ENCODE results near the gene HYLS1. TPM values are rescaled to one million over a fixed set of nuclear protein-coding genes. Genes with fewer than 3 reads are reported as not detected.

The HYLS1 gene
- total RNA-seq, 2 donors from 2014 or later = 0.33 to 1.3 TPM

DNA sequence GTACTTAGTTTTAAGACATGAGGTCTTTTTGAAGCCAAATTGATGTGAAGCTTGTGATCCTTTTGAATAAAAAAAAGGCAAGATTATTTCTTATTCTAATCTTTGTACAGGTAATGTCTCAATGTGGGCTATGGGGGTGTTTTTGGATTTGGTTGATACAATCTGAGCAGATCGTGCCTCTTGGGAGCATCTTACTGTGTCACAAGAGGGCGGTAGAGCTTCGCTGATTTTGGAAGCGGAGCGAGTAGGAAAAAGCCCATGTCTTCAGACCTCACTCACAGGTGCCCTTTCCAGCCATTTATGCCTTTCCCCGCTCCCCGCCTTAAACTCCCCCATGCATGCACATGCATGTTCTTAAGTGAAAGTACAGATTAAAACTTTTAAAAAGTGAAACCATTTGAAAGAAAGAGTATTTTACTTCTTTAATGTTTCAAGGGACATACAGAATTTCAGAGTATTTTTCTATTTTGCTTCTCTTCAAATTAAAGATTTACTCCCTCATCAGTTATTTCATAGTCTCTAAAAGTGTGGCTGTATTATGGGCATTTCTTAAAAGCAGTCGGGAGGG lies 35.6 kb downstream of the HYLS1 start:
- H3K36me3 ChIP-seq (replicated peaks in 1 of 2; ENCODE audit: insufficient read depth in 1 of 2, low read depth in 2 of 2) = no peaks in the 10 kb centered on the region
- no peak for TF ChIP-seq POLR2A (IDR thresholded peaks at IDR 0.05)
- TF ChIP-seq, protein P1, sequence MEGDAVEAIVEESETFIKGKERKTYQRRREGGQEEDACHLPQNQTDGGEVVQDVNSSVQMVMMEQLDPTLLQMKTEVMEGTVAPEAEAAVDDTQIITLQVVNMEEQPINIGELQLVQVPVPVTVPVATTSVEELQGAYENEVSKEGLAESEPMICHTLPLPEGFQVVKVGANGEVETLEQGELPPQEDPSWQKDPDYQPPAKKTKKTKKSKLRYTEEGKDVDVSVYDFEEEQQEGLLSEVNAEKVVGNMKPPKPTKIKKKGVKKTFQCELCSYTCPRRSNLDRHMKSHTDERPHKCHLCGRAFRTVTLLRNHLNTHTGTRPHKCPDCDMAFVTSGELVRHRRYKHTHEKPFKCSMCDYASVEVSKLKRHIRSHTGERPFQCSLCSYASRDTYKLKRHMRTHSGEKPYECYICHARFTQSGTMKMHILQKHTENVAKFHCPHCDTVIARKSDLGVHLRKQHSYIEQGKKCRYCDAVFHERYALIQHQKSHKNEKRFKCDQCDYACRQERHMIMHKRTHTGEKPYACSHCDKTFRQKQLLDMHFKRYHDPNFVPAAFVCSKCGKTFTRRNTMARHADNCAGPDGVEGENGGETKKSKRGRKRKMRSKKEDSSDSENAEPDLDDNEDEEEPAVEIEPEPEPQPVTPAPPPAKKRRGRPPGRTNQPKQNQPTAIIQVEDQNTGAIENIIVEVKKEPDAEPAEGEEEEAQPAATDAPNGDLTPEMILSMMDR (IDR thresholded peaks at IDR 0.05) = peak; percentile 54 to 81 (median 72)
- intact Hi-C loops (cut with DNase I) = loop anchor here (5.0 to 10.0 kb wide), 2 partner anchors 122 to 269 kb away; no protein-coding TSS in a partner anchor
- WGBS, 2 donors = 3 to 4% methylated on average over 8 of the region's 8 CpGs
- H3K4me3 ChIP-seq = no peak overlapping the region
- peak; percentile 74 for ATAC-seq
- H3K9me3 ChIP-seq = no peaks in the 10 kb centered on the region
- DNase-seq = peak; percentile 66 to 77 (median 70)
- peaks cover 11% of the 10 kb centered on the region for H3K4me1 ChIP-seq
- peaks cover 0 to 7% of the 10 kb centered on the region in 2 donors for H3K27me3 ChIP-seq
- no peak overlapping the region for H3K27ac ChIP-seq

DNA sequence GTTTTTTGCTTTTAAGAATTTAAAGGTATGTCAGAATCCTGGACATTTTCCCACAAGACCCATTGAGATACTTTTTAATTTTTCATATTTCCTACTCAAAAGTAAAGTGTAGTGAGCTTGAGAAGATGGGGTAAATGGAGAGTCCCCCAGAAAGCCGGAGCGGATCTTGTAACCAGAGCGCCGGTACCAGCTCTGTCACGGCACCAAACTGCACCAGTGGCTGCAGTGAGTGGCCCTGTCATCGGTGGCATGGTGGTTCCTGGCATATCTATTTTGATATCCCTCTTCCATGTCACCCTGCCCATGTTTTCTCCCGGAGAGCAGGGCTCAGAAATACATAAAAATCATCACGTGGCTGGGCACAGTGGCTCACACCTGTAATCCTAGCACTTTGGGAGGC lies 36.2 kb downstream of the HYLS1 start:
- Histone ChIP-seq H3K9me3 (no peaks in the 10 kb centered on the region), H3K4me3 (no peak overlapping the region), H3K27ac (no peak overlapping the region), H3K36me3 (replicated peaks in 1 of 2; ENCODE audit: insufficient read depth in 1 of 2, low read depth in 2 of 2) (no peaks in the 10 kb centered on the region), H3K27me3 (peaks cover 0 to 1% of the 10 kb centered on the region in 2 donors), H3K4me1 (peaks cover 11% of the 10 kb centered on the region)
- TF ChIP-seq POLR2A (IDR thresholded peaks at IDR 0.05) = no peak
- TF ChIP-seq, protein P1 (IDR thresholded peaks at IDR 0.05) = no peak
- no peak for ATAC-seq
- DNase-seq = no peak
- intact Hi-C loops (cut with DNase I) = loop anchor here (5.0 to 10.0 kb wide), 2 partner anchors 121 to 269 kb away; no protein-coding TSS in a partner anchor
- 65 to 87% methylated on average over 8 of the region's 8 CpGs for WGBS, 2 donors

DNA sequence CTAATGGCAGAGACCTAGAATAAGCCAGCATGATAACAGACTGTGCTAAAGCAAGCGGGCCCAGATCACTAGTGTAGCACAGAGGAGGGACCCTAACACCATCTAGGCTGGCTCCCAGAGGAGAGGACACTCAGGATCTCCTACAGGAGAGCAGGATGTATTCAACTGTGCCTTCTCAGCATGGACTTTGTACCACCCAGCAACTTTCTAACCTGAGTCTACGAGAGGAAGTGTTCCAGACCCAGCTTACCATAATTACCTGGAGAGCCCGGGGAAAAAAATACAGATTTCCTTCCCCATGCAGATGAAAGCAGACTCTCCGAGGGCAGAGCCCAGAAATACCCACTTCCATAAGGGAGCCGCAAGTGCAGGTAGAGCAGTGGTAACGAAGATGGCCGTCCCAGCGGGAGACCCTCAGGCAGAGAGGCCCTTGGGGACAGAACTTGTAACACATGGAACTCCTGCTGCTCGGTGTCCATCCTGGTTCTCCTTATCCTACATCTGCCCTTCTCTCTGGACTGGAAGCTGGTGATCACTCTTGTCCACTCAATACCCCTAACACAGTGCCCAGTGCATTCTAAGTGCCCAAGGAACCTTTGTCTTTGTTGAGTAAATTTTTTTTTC lies 37.0 kb downstream of the HYLS1 start:
- no peak overlapping the region for H3K27ac ChIP-seq
- no peak overlapping the region for H3K4me3 ChIP-seq
- peaks cover 11% of the 10 kb centered on the region for H3K4me1 ChIP-seq
- no peaks in the 10 kb centered on the region for H3K36me3 ChIP-seq (replicated peaks in 1 of 2; ENCODE audit: insufficient read depth in 1 of 2, low read depth in 2 of 2)
- no peak for DNase-seq
- intact Hi-C loops (cut with DNase I) = loop anchor here (5.0 to 10.0 kb wide), 2 partner anchors 120 to 268 kb away; no protein-coding TSS in a partner anchor
- WGBS, 2 donors = 76 to 78% methylated on average over 9 of the region's 9 CpGs
- ATAC-seq = no peak
- TF ChIP-seq, protein P1 (IDR thresholded peaks at IDR 0.05) = no peak
- TF ChIP-seq POLR2A (IDR thresholded peaks at IDR 0.05) = no peak
- H3K9me3 ChIP-seq = no peaks in the 10 kb centered on the region
- peaks cover 0 to 4% of the 10 kb centered on the region in 2 donors for H3K27me3 ChIP-seq

DNA sequence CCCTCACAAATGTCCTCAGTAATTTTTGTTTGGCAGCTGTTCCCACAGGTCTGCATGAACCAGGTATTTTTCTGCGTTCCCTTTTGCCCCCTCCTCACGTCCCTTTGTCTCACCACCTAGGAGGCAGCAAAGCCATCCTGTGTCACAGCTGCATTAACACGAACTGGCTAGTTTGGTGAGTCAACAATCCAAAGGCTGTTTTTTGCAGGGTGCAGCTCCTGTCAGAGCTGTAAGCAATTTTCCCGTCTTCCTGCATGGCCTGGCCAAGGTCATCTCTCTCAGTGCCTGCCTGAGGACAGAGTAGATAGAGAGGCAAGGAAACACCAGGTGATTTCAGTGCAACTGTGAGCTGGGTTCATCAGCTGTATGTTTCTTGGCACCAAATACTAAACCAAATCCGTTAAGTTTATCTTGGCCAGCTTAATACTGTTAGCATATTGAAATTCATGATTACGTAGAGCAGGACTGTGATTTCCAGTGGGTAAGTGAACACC lies 37.8 kb downstream of the HYLS1 start:
- ATAC-seq = peak; percentile 63
- peak in 3 of 4 donors; percentile 34 to 51 (median 38) for DNase-seq
- H3K27ac ChIP-seq = no peak overlapping the region
- TF ChIP-seq, protein P1 (IDR thresholded peaks at IDR 0.05) = no peak
- TF ChIP-seq POLR2A (IDR thresholded peaks at IDR 0.05) = no peak
- peaks cover 11% of the 10 kb centered on the region for H3K4me1 ChIP-seq
- no peaks in the 10 kb centered on the region for H3K36me3 ChIP-seq (replicated peaks in 1 of 2; ENCODE audit: insufficient read depth in 1 of 2, low read depth in 2 of 2)
- no peaks in the 10 kb centered on the region for H3K9me3 ChIP-seq
- intact Hi-C loops (cut with DNase I) = loop anchor here (10.0 kb wide), 1 partner anchor 120 kb away; no protein-coding TSS in a partner anchor
- peaks cover 0 to 8% of the 10 kb centered on the region in 2 donors for H3K27me3 ChIP-seq
- H3K4me3 ChIP-seq = no peak overlapping the region
- 20 to 25% methylated on average over 6 of the region's 6 CpGs for WGBS, 2 donors

Data from body of pancreas (tissue), 4 donors.